GM18511 (cell line): ENCODE data around the gene ADAM12.

ENCODE experiments used
- ATAC-seq: cut with Tn5 transposase; IDR thresholded peaks from one replicate; pipeline ENCODE4 v1.9.1; 2021; ENCODE audit warnings: mild to moderate bottlenecking, moderate library complexity; ENCODE audit not compliant: unreplicated experiment

ADAM12 gene

GRCh38 chr10:126041804-126042231, 346.5 kb downstream of the ADAM12 start:
- ATAC-seq, result peak; percentile 99

DNA sequence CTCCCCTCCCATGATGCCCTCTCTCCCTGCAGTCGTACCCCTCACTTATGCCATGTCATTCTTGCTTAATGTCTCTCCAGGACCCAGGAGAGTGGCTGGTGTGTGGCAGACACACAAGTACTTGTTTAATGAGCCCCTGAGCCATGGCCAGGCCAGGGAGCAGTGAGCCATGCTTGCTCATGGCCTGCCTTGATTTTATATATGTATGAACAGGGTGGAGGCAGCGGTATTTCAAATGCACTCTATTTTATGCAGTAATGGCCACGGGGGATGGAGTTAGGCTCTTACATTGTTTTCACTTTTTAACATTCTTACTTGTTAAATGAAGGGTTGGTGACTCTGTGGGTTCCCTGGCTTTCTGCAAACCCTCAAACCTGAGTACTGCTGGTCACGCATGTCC, 347.2 kb downstream of the ADAM12 start:
- no peak for ATAC-seq

DNA sequence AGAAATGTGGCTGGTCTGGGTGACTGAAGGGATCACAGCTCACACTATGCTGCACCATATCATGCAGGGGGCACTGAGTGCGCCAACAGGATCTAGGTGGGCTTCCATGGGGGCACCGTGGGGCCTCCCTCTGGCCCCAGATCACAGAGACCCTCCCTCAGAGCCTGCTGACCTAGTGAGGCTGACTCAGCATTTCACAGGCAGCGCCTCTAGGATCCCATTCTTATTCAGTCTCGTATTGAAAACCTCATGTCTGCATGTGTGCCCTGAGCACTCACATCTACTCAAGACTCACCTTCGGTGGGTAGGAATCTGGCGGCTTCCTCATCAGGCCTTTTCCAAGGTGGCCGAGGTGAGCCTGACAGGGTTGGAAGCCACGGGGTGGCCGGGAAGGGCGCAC, 350.3 kb downstream of the ADAM12 start:
- no peak for ATAC-seq

GRCh38 chr10:126036515-126036914, 351.8 kb downstream of the ADAM12 start:
- no peak for ATAC-seq

DNA sequence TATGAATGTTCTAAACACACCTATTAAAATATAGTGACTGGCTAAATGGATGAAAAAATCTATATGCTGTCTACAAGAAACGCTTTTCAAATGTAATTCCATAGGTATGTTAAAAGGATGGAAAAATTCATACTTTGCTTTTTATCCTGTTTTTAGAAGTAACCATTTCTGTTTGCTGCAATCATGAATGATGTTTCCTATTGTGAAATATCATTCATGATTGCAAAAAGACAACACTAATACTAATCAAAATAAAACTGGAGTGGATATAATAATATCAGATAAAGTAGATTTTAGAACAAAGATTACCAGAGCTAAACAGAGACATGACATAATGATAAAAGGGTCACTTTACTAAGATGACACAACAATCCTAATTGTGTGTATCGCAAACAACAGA, 353.7 kb downstream of the ADAM12 start:
- no peak for ATAC-seq

- ATAC-seq, result no peak
Observed at GRCh38 chr10:126029999-126030398, 358.3 kb downstream of the ADAM12 start.

DNA sequence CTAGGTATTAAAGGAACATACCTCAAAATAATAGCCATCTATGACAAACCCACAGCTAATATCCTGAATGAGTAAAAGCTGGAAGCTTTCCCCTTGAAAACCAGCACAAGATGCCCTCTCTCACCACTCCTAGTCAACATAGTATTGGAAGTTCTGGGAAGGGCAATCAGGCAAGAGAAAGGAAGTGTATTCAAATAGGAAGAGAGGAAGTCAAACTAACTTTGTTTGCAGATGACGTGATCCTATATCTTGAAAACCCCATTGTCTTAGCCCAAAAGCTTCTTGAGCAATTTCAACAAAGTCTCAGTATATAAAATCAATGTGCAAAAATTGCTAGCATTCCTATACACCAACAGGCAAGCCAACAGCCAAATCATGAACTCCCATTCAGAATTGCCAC, 360.6 kb downstream of the ADAM12 start:
- no peak for ATAC-seq

DNA sequence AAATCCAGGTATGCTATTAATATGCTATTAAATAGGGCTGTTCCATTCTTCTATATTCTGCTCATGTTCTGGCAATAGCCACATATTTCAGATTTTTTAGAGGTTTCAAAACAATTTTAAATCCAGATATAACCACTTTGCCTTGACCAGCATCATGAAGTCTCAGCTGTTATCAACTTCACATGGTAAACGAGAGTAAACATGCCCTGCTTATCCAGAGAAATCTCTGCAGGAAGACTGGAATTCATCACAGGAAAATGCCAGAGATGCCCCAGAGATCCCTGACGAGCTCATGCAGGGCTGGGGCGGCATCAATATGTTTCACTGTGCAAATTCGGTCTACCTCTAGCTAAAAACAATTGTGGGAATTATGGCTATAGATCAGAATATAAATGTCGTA, 365.4 kb downstream of the ADAM12 start:
- ATAC-seq, result no peak

DNA sequence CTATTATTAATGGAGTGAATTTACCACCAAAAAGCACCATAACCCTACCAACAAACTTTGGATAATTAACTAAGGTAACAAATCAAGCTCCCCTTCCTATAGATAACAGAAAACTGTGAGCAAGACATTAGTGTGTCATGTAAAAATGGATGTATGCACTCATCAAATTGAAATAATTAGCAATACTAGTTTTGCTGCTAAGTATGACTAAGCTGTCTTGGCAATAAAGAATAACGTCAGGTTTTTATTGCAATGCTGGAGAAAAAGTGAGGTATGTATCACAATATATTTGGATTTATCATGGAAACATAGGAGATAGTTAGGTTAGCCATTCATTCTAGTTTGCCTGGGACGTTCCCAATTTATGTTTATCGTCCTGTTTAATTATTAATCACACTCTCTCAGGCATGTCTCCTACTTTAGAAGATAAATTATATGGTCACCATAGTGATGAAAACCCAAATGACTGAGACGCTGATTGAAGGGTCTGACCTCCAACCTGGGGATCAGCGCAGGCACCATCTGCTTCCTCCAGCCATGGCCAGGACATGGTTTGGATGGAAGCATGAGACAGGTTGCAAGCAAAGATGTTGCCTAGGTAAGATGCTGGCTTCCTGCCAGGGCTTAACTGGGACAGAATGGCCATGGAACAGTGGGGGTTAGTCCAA, 366.3 kb downstream of the ADAM12 start:
- ATAC-seq, result no peak

GRCh38 chr10:126017961-126018560, 370.2 kb downstream of the ADAM12 start:
- ATAC-seq, result no peak

DNA sequence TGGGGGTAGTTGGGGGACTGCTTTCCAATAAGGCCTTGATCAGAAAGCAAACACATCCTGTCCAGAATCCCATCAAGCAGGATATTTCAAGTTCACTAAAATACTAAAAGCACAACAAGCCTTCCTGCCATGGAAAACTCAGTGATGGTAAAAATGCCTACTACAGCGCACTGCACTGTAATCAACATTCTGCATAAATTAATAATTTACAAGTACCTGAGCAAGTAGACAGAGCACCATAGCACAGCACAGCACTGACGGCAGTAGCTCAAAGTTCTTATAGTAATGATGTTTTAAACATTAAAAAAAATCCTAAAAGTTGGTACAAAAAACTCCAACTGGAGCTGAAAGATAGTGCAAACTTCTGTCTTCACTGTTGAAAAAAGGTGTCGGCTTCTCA, 371.4 kb downstream of the ADAM12 start:
- no peak for ATAC-seq

- no peak for ATAC-seq
Observed at GRCh38 chr10:126016156-126016805, 372.0 kb downstream of the ADAM12 start.

DNA sequence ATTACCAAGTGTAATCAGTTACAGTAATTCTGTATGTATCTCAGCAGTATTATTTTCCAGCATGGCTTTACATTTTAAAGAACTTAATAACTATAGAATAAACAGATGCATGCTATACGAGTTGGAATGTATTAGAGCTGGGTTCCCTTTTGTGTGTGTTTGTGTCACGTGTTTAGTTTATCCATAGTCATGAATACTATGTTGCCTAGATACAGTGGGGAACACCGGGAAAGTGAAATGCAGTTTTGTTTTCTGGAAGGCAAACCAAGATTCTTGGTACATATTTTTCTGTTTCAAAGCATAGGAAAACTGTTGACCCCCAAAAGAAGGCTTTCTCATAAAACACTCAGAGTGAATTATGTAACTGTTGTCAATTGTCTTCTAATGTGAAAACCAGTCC, 372.9 kb downstream of the ADAM12 start:
- ATAC-seq, result no peak

- no peak for ATAC-seq
Observed at GRCh38 chr10:126014309-126014708, 374.0 kb downstream of the ADAM12 start.

DNA sequence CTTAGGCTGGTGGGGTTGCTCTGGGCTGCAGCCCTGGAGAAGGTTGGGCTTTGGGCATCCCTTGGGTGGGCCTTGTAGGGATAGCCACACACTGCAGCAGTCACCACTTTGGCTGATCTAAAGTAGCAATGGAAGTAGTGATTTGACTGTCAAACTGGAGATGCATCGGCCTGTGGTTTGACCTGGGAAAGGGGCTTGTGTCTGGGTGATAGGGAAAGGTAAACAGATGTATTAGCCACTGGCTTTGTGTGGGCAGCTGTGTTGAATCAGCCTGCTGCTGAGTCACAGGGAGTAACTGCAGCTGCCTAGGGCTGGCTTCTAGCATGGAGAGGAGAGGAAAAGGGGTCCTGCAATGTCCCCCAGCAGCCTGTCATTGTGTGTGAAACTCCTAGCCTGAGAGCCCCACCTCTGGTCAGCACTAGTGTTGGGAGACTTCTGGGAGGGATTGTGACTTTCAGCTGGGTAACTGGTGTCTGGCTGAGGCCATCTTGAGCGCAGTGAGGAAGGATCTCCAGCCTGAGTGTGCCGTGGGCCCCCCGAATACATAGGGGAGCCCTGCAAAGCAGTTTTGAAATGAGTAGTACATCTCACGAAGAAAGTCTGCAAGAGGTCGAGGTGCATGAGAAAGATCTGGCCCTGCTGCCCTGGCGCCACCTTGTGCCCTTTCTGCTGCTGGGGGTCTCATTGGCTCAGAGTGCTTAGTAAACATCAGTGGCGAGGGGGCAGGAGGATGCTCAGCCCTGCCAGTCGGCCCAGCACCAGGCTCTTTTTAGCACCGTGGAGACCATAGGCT, 374.6 kb downstream of the ADAM12 start:
- ATAC-seq, result no peak

DNA sequence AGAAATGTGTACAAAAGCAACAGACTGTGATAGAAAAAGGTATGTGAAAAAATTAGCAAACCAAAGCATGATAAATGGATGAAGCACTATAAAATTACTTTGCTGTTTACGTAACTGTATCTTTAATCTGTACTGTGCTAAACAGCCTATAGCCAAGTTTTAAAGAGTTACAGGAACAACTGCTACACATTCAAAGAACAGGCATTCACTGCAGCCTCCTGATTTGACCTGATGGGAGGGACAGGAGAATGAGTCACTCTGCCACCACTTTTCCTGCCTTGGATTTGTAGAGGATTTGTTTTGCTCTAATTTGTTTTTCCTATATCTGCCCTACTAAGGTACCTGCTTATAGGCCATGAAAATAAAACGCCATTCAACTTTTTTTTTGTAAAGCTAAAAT, 375.8 kb downstream of the ADAM12 start:
- no peak for ATAC-seq

- no peak for ATAC-seq
Observed at GRCh38 chr10:126011995-126012394, 376.3 kb downstream of the ADAM12 start.

- ATAC-seq, result no peak
Observed at GRCh38 chr10:126009650-126010049, 378.6 kb downstream of the ADAM12 start.

DNA sequence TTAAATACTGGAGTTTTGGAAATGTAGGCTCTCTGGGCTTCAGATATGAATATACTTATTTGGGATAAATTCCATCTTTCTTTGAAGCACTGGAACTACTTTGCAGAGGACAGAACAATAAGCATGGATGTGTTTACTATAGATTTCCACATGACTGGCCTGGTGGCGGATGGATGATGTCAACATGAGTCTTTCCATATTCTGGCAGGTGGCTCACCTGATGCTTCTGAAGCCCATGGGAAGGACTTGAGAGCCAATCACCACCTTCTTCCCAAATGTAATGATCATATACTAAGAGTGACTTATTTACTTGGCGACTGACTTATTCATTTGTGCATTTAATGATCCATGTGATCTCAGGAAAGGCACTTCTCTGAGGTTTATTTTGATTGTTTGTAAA, 381.4 kb downstream of the ADAM12 start:
- ATAC-seq, result no peak

- ATAC-seq, result no peak
Observed at GRCh38 chr10:126006264-126006663, 382.0 kb downstream of the ADAM12 start.

GRCh38 chr10:126004752-126005151, 383.5 kb downstream of the ADAM12 start:
- ATAC-seq, result no peak

GRCh38 chr10:126001576-126001975, 386.7 kb downstream of the ADAM12 start:
- ATAC-seq, result no peak
